K562 (cell line): ENCODE results near the gene KLRC2. TPM values are rescaled to one million over a fixed set of nuclear protein-coding genes. Genes with fewer than 3 reads are reported as not detected.

Source experiments
- ATAC-seq: fragments of 200-7000 bp; cut with Tn5 transposase; 3 replicates; pipeline ENCODE4 v1.9.1; 2020; ENCODE audit warnings: moderate library complexity
- BruUV-seq: library from RNA; stranded (reverse); fragments of 400-500 nt; replicated peaks from 2 replicates; lab custom pipeline; 2021; lab: Mats Ljungman, UMichigan
- CTCF ChIA-PET: fragments of 300-600 bp; formaldehyde crosslinking; extraction: SDS; loops from one replicate; lab custom pipeline; 2021; ENCODE audit warnings: low intra/inter-chr PET ratio; lab: Yijun Ruan, JAX
- POLR2A ChIA-PET: fragments of 300-600, 350-650 bp; sonication (Branson Sonifier 250); formaldehyde crosslinking; extraction: SDS; loops from one replicate; lab custom pipeline; 2021; ENCODE audit warnings: antibody characterized with exemption, inconsistent platforms; lab: Yijun Ruan, JAX
- DNase-seq, 4 experiments: peaks; one replicate each; pipeline versions ENCODE4 v3.0.0 to v3.0.0-alpha.2; 2011 to 2018; ENCODE audit warnings: low spot score in 3 of 4, mixed read lengths in 3 of 4; ENCODE audit errors: extremely low read depth in 1 of 4
- FAIRE-seq: peaks from 2 replicates; lab custom pipeline; 2011; peaks lifted over from hg19 to GRCh38; lab: Jason Lieb, UNC
- H2AFZ ChIP-seq: 2 replicates; pipeline ENCODE4 v1.6.0; 2011; ENCODE audit warnings: low read depth, low read length, control low read depth, inconsistent platforms
- H3K27ac ChIP-seq: fragments of 200-600 bp; 3 replicates; pipeline ENCODE4 v1.8.0; 2011; ENCODE audit warnings: low read depth, mild to moderate bottlenecking, control low read depth, inconsistent platforms, low read length, moderate library complexity, mixed read lengths; ENCODE audit errors: extremely low read depth
- H3K27me3 ChIP-seq, 2 experiments: fragments of 300-600 bp in 1 of 2; 2 replicates in 1 of 2; 3 replicates in 1 of 2; pipeline versions ENCODE4 v1.6.0 to v1.8.0; 2011; ENCODE audit warnings: inconsistent platforms in 2 of 2, low read length in 2 of 2, mild to moderate bottlenecking in 1 of 2, mixed read lengths in 1 of 2, moderate library complexity in 1 of 2; ENCODE audit not compliant: control insufficient read depth in 2 of 2, insufficient read depth in 2 of 2
- H3K36me3 ChIP-seq: fragments of 300-600 bp; 3 replicates; pipeline ENCODE4 v1.8.0; 2011; ENCODE audit warnings: mild to moderate bottlenecking, low read length, inconsistent platforms; ENCODE audit not compliant: control insufficient read depth, insufficient read depth
- H3K4me1 ChIP-seq, 2 experiments: fragments of 200-600 bp in 1 of 2; replicated peaks in 1 of 2; 2 replicates in 1 of 2; 3 replicates in 1 of 2; pipeline versions ENCODE4 v1.5.1 to v1.8.0; 2011; ENCODE audit warnings: inconsistent platforms in 2 of 2, low read length in 2 of 2, mild to moderate bottlenecking in 1 of 2, mixed read lengths in 1 of 2, moderate library complexity in 1 of 2; ENCODE audit not compliant: control insufficient read depth in 2 of 2, insufficient read depth in 2 of 2
- H3K4me2 ChIP-seq: 2 replicates; pipeline ENCODE4 v1.6.1; 2011; ENCODE audit warnings: low read length, control low read depth, inconsistent platforms, mixed read lengths; ENCODE audit not compliant: insufficient read depth
- H3K4me3 ChIP-seq: fragments of 200-600 bp; sonication (generic), shearing (Covaris generic); 2 replicates; pipeline ENCODE4 v1.5.1; 2016; ENCODE audit warnings: control low read depth, inconsistent platforms
- H3K79me2 ChIP-seq: fragments of 200-600 bp; 3 replicates; pipeline ENCODE4 v1.8.0; 2011; ENCODE audit warnings: low read length, inconsistent platforms; ENCODE audit not compliant: control insufficient read depth, insufficient read depth
- H3K9ac ChIP-seq, 2 experiments: 2 replicates each; pipeline versions ENCODE4 v1.6.0 to v1.6.1; 2011; ENCODE audit warnings: low read depth in 2 of 2, low read length in 2 of 2, control low read depth in 1 of 2, inconsistent platforms in 1 of 2, mild to moderate bottlenecking in 1 of 2, mixed read lengths in 1 of 2; ENCODE audit not compliant: insufficient read depth in 1 of 2
- H3K9me1 ChIP-seq: one replicate; pipeline ENCODE4 v1.6.0; 2011; ENCODE audit warnings: inconsistent platforms, mild to moderate bottlenecking, low read length, moderate library complexity; ENCODE audit not compliant: control insufficient read depth, insufficient read depth
- H3K9me3 ChIP-seq: replicated peaks from 2 replicates; pipeline ENCODE4 v1.5.1; 2011; ENCODE audit warnings: low read depth, low read length, inconsistent platforms; ENCODE audit not compliant: control insufficient read depth, insufficient read depth
- H4K20me1 ChIP-seq: replicated peaks from 2 replicates; pipeline ENCODE4 v1.6.1; 2011; ENCODE audit warnings: low read length, inconsistent platforms, mixed read lengths; ENCODE audit not compliant: control insufficient read depth, insufficient read depth
- ARID1B ChIP-seq: fragments of 450-650 bp; IDR thresholded peaks from 2 replicates; pipeline ENCODE4 v1.6.1; 2016; ENCODE audit warnings: antibody characterized with exemption, mild to moderate bottlenecking, inconsistent platforms
- CCAR2 ChIP-seq: fragments of 200-400 bp; formaldehyde crosslinking; IDR thresholded peaks from 2 replicates; pipeline ENCODE4 v1.6.1; 2017; ENCODE audit warnings: mild to moderate bottlenecking, low read depth, low read length
- DACH1 ChIP-seq: fragments of 450-650 bp; IDR thresholded peaks from 2 replicates; pipeline ENCODE4 v1.6.1; 2018; ENCODE audit not compliant: partially characterized antibody
- ILF3 ChIP-seq: fragments of 450-650 bp; IDR thresholded peaks from 2 replicates; pipeline ENCODE4 v1.6.1; 2018; ENCODE audit warnings: antibody characterized with exemption, mild to moderate bottlenecking, moderate library complexity, borderline replicate concordance
- MIER1 ChIP-seq: fragments of 450-650 bp; IDR thresholded peaks from 2 replicates; pipeline ENCODE4 v1.6.1; 2016; ENCODE audit warnings: antibody characterized with exemption, mild to moderate bottlenecking, low read depth
- SRSF9 ChIP-seq: fragments of 200-400 bp; formaldehyde crosslinking; IDR thresholded peaks from 2 replicates; pipeline ENCODE4 v1.6.1; 2017; ENCODE audit warnings: low read depth, low read length, borderline replicate concordance
- ZNF212 ChIP-seq: fragments of 450-650 bp; formaldehyde crosslinking; IDR thresholded peaks from 2 replicates; pipeline ENCODE4 v1.4.0; 2020; ENCODE audit warnings: mild to moderate bottlenecking
- WGBS: fragments of 100-300 bp; shearing (Covaris generic); methylation state at CpG from one replicate; pipeline ENCODE4 v1.1.6; 2016; ENCODE audit warnings: low coverage, mixed read lengths; ENCODE audit not compliant: insufficient coverage; ENCODE audit errors: missing lambda C conversion rate; 5-methylcytosine and 5-hydroxymethylcytosine counted together
- in situ Hi-C: fragments of 300-500 bp; cut with MboI; formaldehyde crosslinking; loops from 4 replicates; pipeline ENCODE4 v1.15.0; 2018; ENCODE audit warnings: inconsistent platforms, mixed read lengths
- intact Hi-C: fragments of 100-400 bp; cut with micrococcal nuclease; formaldehyde crosslinking; loops from 2 replicates; pipeline ENCODE4 v1.14.2; 2022
- polyA plus RNA-seq, 8 experiments: library from polyadenylated mRNA; depleted of rRNA in 4 of 8; stranded (reverse) in 5 of 8; unstranded in 3 of 8; fragments of >200 nt; fragmentation: Nextera tagmentation in 2 of 8; fragmentation: Illumina TruSeq in 1 of 8; extraction: Ambion mirVana in 2 of 8; extraction: Trizol in 1 of 8; gene quantifications; 2 replicates each; pipeline versions ENCODE4 v1.2.1 to v1.2.3, GENCODE V29; 2011 to 2014; ENCODE audit warnings: inconsistent platforms in 1 of 8, missing spikeins in 1 of 8
- total RNA-seq, 7 experiments: library from RNA; depleted of rRNA in 6 of 7; stranded (reverse); fragments of >200 nt in 6 of 7; fragmentation: Illumina TruSeq in 2 of 7; extraction: Trizol in 2 of 7; gene quantifications; 2 replicates each; pipeline versions ENCODE4 v1.2.1 to v1.2.3, GENCODE V29; 2011 to 2021; ENCODE audit warnings: low replicate concordance in 1 of 7
- TF ChIP-seq, protein P1 (sequence below): fragments of 150-350 bp; IDR thresholded peaks from 2 replicates; pipeline ENCODE4 v1.6.1; 2014; ENCODE audit warnings: low read depth, mild to moderate bottlenecking, low read length, borderline replicate concordance

KLRC2 gene
- total and polyA plus RNA-seq, 9 of the 15 experiments (the other 6 are each of a cell fraction or from before 2014, with no cell fraction given): not detected

DNA sequence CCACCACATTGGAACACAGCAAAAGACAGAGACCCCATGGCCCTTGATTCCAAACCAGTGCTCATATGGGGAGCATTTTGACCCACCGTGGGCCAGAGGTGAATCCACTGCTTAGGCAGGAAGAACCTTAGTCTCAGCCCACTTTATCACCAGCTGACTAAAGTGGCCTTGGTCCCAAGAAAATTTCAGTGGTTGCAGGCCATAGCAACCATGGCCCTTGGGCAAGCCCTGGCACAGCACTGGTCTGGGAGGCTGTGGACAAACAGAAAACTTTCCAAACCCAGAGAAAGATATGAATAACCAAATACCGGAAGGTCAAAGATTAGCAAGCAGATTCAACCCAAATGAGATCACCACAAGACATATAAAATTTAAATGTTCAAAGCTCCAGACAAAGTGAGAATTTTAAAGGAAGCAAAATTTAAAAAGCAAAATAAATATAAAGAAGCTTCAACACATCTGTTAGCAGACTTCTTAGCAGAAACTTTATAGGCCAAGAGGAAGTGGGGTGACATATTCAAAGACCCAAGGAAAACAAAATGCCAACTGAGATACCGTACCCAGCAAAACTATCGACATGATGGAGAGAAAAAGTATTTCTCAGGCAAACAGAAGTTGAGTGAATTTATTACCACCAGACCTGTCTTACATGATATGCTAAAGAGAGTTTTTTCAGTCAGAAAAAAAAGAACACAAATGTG lies 53.7 kb downstream of the KLRC2 start:
- ChIA-PET POLR2A (interaction anchor here (0.9 to 1.4 kb wide), 2 partner anchors 14 to 17 kb away, joined by 3 read pairs; no protein-coding TSS in a partner anchor), CTCF (no interaction called here)
- H3K36me3 ChIP-seq: no peaks in the 10 kb centered on the region
- no peak overlapping the region for H3K27ac ChIP-seq
- in situ Hi-C loops: no loop called here
- no peak overlapping the region for H3K4me2 ChIP-seq
- H3K9me3 ChIP-seq: no peaks in the 10 kb centered on the region
- FAIRE-seq: no peak
- H2AFZ ChIP-seq: no peak overlapping the region
- no TSS peak for BruUV-seq
- DNase-seq: no peak
- intact Hi-C loops: no loop called here
- ATAC-seq: no peak
- H4K20me1 ChIP-seq: no peaks in the 10 kb centered on the region
- WGBS: 78% methylated on average over 4 of the region's 4 CpGs
- no peaks in the 10 kb centered on the region for H3K9me1 ChIP-seq
- no peak overlapping the region for H3K4me3 ChIP-seq
- H3K9ac ChIP-seq: no peak overlapping the region
- H3K27me3 ChIP-seq: no peaks in the 10 kb centered on the region
- no peaks in the 10 kb centered on the region for H3K4me1 ChIP-seq
- H3K79me2 ChIP-seq: no peaks in the 10 kb centered on the region
- TF ChIP-seq, protein P1, sequence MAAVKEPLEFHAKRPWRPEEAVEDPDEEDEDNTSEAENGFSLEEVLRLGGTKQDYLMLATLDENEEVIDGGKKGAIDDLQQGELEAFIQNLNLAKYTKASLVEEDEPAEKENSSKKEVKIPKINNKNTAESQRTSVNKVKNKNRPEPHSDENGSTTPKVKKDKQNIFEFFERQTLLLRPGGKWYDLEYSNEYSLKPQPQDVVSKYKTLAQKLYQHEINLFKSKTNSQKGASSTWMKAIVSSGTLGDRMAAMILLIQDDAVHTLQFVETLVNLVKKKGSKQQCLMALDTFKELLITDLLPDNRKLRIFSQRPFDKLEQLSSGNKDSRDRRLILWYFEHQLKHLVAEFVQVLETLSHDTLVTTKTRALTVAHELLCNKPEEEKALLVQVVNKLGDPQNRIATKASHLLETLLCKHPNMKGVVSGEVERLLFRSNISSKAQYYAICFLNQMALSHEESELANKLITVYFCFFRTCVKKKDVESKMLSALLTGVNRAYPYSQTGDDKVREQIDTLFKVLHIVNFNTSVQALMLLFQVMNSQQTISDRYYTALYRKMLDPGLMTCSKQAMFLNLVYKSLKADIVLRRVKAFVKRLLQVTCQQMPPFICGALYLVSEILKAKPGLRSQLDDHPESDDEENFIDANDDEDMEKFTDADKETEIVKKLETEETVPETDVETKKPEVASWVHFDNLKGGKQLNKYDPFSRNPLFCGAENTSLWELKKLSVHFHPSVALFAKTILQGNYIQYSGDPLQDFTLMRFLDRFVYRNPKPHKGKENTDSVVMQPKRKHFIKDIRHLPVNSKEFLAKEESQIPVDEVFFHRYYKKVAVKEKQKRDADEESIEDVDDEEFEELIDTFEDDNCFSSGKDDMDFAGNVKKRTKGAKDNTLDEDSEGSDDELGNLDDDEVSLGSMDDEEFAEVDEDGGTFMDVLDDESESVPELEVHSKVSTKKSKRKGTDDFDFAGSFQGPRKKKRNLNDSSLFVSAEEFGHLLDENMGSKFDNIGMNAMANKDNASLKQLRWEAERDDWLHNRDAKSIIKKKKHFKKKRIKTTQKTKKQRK: no peak
- TF ChIP-seq DACH1 (no peak), SRSF9 (no peak), ARID1B (no peak), CCAR2 (no peak), ZNF212 (no peak), MIER1 (no peak), ILF3 (no peak)
